Trophoblast cell (in vitro differentiated cells and primary cell): ENCODE data around the gene PHF21B.

ENCODE experiments used
- DNase-seq, 2 donors: peaks; one replicate each; pipeline ENCODE4 v3.0.0-alpha.2; 2016
- H2AFZ ChIP-seq: 2 replicates; pipeline ENCODE4 v1.6.1; 2013; ENCODE audit warnings: low read length, moderate library complexity, mild to moderate bottlenecking; ENCODE audit not compliant: insufficient read depth, poor library complexity
- H2AK5ac ChIP-seq: 2 replicates; pipeline ENCODE4 v1.6.1; 2013; ENCODE audit warnings: mild to moderate bottlenecking, low read length
- H2BK120ac ChIP-seq: 2 replicates; pipeline ENCODE4 v1.6.1; 2013; ENCODE audit warnings: low read length, mild to moderate bottlenecking, moderate library complexity; ENCODE audit not compliant: insufficient read depth, poor library complexity
- H2BK12ac ChIP-seq: 2 replicates; pipeline ENCODE4 v1.6.1; 2013; ENCODE audit warnings: mild to moderate bottlenecking, low read length, moderate library complexity
- H2BK5ac ChIP-seq: 2 replicates; pipeline ENCODE4 v1.6.1; 2013; ENCODE audit warnings: low read length, low read depth, moderate library complexity, mild to moderate bottlenecking; ENCODE audit not compliant: poor library complexity
- H3K14ac ChIP-seq: 2 replicates; pipeline ENCODE4 v1.6.1; 2013; ENCODE audit warnings: mild to moderate bottlenecking, low read length
- H3K18ac ChIP-seq: 2 replicates; pipeline ENCODE4 v1.6.1; 2013; ENCODE audit warnings: mild to moderate bottlenecking, low read length
- H3K23ac ChIP-seq: 2 replicates; pipeline ENCODE4 v1.6.1; 2013; ENCODE audit warnings: low read length
- H3K27ac ChIP-seq: 2 replicates; pipeline ENCODE4 v1.5.1; 2013; ENCODE audit warnings: low read depth, mild to moderate bottlenecking, inconsistent platforms, low read length, moderate library complexity
- H3K27me3 ChIP-seq: 2 replicates; pipeline ENCODE4 v1.6.1; 2013; ENCODE audit warnings: inconsistent platforms, mild to moderate bottlenecking, low read length, moderate library complexity; ENCODE audit not compliant: insufficient read depth
- H3K36me3 ChIP-seq, 2 experiments: 1 replicate in 1 of 2; 2 replicates in 1 of 2; pipeline ENCODE4 v1.6.1; 2013; ENCODE audit warnings: low read length in 2 of 2, mild to moderate bottlenecking in 2 of 2, moderate library complexity in 1 of 2; ENCODE audit not compliant: insufficient read depth in 2 of 2, control insufficient read depth in 1 of 2
- H3K4ac ChIP-seq: 2 replicates; pipeline ENCODE4 v1.6.1; 2013; ENCODE audit warnings: low read depth, mild to moderate bottlenecking, low read length, moderate library complexity
- H3K4me1 ChIP-seq, 2 experiments: 1 replicate in 1 of 2; 2 replicates in 1 of 2; pipeline ENCODE4 v1.6.1; 2013; ENCODE audit warnings: low read length in 2 of 2, mild to moderate bottlenecking in 2 of 2, moderate library complexity in 1 of 2; ENCODE audit not compliant: insufficient read depth in 2 of 2, control insufficient read depth in 1 of 2
- H3K4me2 ChIP-seq: 2 replicates; pipeline ENCODE4 v1.6.1; 2013; ENCODE audit warnings: inconsistent platforms, mild to moderate bottlenecking, low read length, moderate library complexity
- H3K4me3 ChIP-seq: 2 replicates; pipeline ENCODE4 v1.5.1; 2013; ENCODE audit warnings: mild to moderate bottlenecking, low read depth, low read length, inconsistent platforms
- H3K79me1 ChIP-seq: one replicate; pipeline ENCODE4 v1.6.1; 2013; ENCODE audit warnings: low read length
- H3K79me2 ChIP-seq: 2 replicates; pipeline ENCODE4 v1.6.1; 2013; ENCODE audit warnings: low read length, mild to moderate bottlenecking; ENCODE audit not compliant: control insufficient read depth, insufficient read depth, poor library complexity
- H3K9ac ChIP-seq: 2 replicates; pipeline ENCODE4 v1.6.1; 2013; ENCODE audit warnings: mild to moderate bottlenecking, low read length
- H3K9me3 ChIP-seq: 2 replicates; pipeline ENCODE4 v1.6.1; 2013; ENCODE audit warnings: low read depth, mild to moderate bottlenecking, control low read depth, inconsistent platforms, low read length; ENCODE audit not compliant: insufficient read depth
- H4K12ac ChIP-seq: 2 replicates; pipeline ENCODE4 v1.6.1; 2013; ENCODE audit warnings: low read depth, mild to moderate bottlenecking, low read length, moderate library complexity
- H4K8ac ChIP-seq: 2 replicates; pipeline ENCODE4 v1.6.1; 2013; ENCODE audit warnings: low read depth, mild to moderate bottlenecking, low read length, moderate library complexity
- H4K91ac ChIP-seq: one replicate; pipeline ENCODE4 v1.6.1; 2013; ENCODE audit warnings: low read depth, mild to moderate bottlenecking, low read length, moderate library complexity
- WGBS: extraction: QIAGEN DNeasy Blood & Tissue Kit; methylation state at CpG from one replicate; pipeline ENCODE4 v1.1.7; 2013; ENCODE audit warnings: missing lambda C conversion rate; ENCODE audit not compliant: insufficient read length, insufficient coverage; ENCODE audit errors: extremely low coverage; 5-methylcytosine and 5-hydroxymethylcytosine counted together

Gene PHF21B

GRCh38 chr22:44920183-44920582 is 89.6 kb downstream of the PHF21B start:
- H2AK5ac ChIP-seq, result no peak overlapping the region
- H2BK12ac ChIP-seq, result no peak overlapping the region
- no peak overlapping the region for H3K14ac ChIP-seq
- H3K36me3 ChIP-seq, result no peaks in the 10 kb centered on the region
- no peak overlapping the region for H3K4ac ChIP-seq
- peaks cover 13 to 16% of the 10 kb centered on the region in 2 experiments for H3K4me1 ChIP-seq
- H3K23ac ChIP-seq, result no peak overlapping the region
- no CpG with 5 or more reads among the region's 14 CpGs for WGBS
- H3K4me2 ChIP-seq, result no peak overlapping the region
- no peak overlapping the region for H4K91ac ChIP-seq
- no peak overlapping the region for H2BK120ac ChIP-seq
- no peak overlapping the region for H3K27ac ChIP-seq
- H3K18ac ChIP-seq, result peak overlapping the region; percentile 38
- H4K8ac ChIP-seq, result no peak overlapping the region
- peaks cover 2% of the 10 kb centered on the region for H3K79me2 ChIP-seq
- no peak overlapping the region for H2BK5ac ChIP-seq
- H4K12ac ChIP-seq, result no peak overlapping the region
- H2AFZ ChIP-seq, result no peak overlapping the region
- H3K27me3 ChIP-seq, result no peaks in the 10 kb centered on the region
- DNase-seq, result no peak
- no peak overlapping the region for H3K4me3 ChIP-seq
- H3K9me3 ChIP-seq, result no peaks in the 10 kb centered on the region
- peaks cover 10% of the 10 kb centered on the region for H3K79me1 ChIP-seq
- no peak overlapping the region for H3K9ac ChIP-seq

- Histone ChIP-seq H3K4me2 (no peak overlapping the region), H3K4me1 (peaks cover 13 to 16% of the 10 kb centered on the region in 2 experiments), H3K18ac (no peak overlapping the region), H2BK5ac (no peak overlapping the region), H3K79me2 (peaks cover 2% of the 10 kb centered on the region), H3K9ac (no peak overlapping the region), H3K14ac (no peak overlapping the region), H2BK120ac (no peak overlapping the region), H3K27me3 (no peaks in the 10 kb centered on the region), H3K9me3 (no peaks in the 10 kb centered on the region), H3K23ac (no peak overlapping the region), H2AK5ac (no peak overlapping the region), H3K4me3 (no peak overlapping the region), H4K8ac (no peak overlapping the region), H4K12ac (no peak overlapping the region), H3K79me1 (peaks cover 10% of the 10 kb centered on the region), H3K36me3 (no peaks in the 10 kb centered on the region), H3K4ac (no peak overlapping the region), H2AFZ (no peak overlapping the region), H3K27ac (no peak overlapping the region), H4K91ac (no peak overlapping the region), H2BK12ac (no peak overlapping the region)
- no peak for DNase-seq
- WGBS, result no CpG with 5 or more reads among the region's 10 CpGs
Measured at GRCh38 chr22:44919691-44920090, 90.1 kb downstream of the PHF21B start.

GRCh38 chr22:44918925-44919392 is 90.8 kb downstream of the PHF21B start:
- no peaks in the 10 kb centered on the region for H3K9me3 ChIP-seq
- DNase-seq, result no peak
- H3K4me3 ChIP-seq, result no peak overlapping the region
- no peak overlapping the region for H3K18ac ChIP-seq
- WGBS, result no CpG with 5 or more reads among the region's 8 CpGs
- no peaks in the 10 kb centered on the region for H3K27me3 ChIP-seq
- H3K36me3 ChIP-seq, result no peaks in the 10 kb centered on the region
- no peak overlapping the region for H2BK12ac ChIP-seq
- peaks cover 2% of the 10 kb centered on the region for H3K79me2 ChIP-seq
- H4K12ac ChIP-seq, result no peak overlapping the region
- peaks cover 10% of the 10 kb centered on the region for H3K79me1 ChIP-seq
- no peak overlapping the region for H3K27ac ChIP-seq
- no peak overlapping the region for H3K4me2 ChIP-seq
- no peak overlapping the region for H3K4ac ChIP-seq
- no peak overlapping the region for H2BK5ac ChIP-seq
- H3K4me1 ChIP-seq, result peaks cover 13 to 16% of the 10 kb centered on the region in 2 experiments
- H2BK120ac ChIP-seq, result no peak overlapping the region
- H2AK5ac ChIP-seq, result no peak overlapping the region
- H4K8ac ChIP-seq, result no peak overlapping the region
- H4K91ac ChIP-seq, result no peak overlapping the region
- H2AFZ ChIP-seq, result no peak overlapping the region
- no peak overlapping the region for H3K23ac ChIP-seq
- no peak overlapping the region for H3K9ac ChIP-seq
- no peak overlapping the region for H3K14ac ChIP-seq

GRCh38 chr22:44918166-44918924 is 91.5 kb downstream of the PHF21B start:
- Histone ChIP-seq H4K91ac (peak overlapping the region; percentile 1), H3K14ac (no peak overlapping the region), H3K4me2 (no peak overlapping the region), H2AK5ac (no peak overlapping the region), H3K18ac (no peak overlapping the region), H3K23ac (no peak overlapping the region), H3K27ac (no peak overlapping the region), H2AFZ (no peak overlapping the region), H3K79me2 (peaks cover 2% of the 10 kb centered on the region), H3K9ac (no peak overlapping the region), H3K27me3 (no peaks in the 10 kb centered on the region), H3K9me3 (no peaks in the 10 kb centered on the region), H3K4me3 (no peak overlapping the region), H2BK120ac (no peak overlapping the region), H3K4me1 (peaks cover 13 to 16% of the 10 kb centered on the region in 2 experiments), H3K4ac (no peak overlapping the region), H3K36me3 (peaks cover 2 to 3% of the 10 kb centered on the region in 2 experiments), H4K8ac (no peak overlapping the region), H2BK5ac (no peak overlapping the region), H4K12ac (no peak overlapping the region), H2BK12ac (no peak overlapping the region), H3K79me1 (peaks cover 10% of the 10 kb centered on the region)
- WGBS, result no CpG with 5 or more reads among the region's 18 CpGs
- DNase-seq, result no peak
